ENCODE data around the gene NEGR1.

GRCh38 chr1:72115290-72115689 lies 167.0 kb downstream of the NEGR1 start:
- TF ChIP-seq POLR2A (IDR thresholded peaks at IDR 0.05) (no peak), CTCF (IDR thresholded peaks at IDR 0.05) (no peak), POLR2AphosphoS5 (IDR thresholded peaks at IDR 0.05) (no peak)

All from gastroesophageal sphincter (tissue), 3 donors.